ENCODE measurements around the gene SLC23A1. TPM values are rescaled to one million over a fixed set of nuclear protein-coding genes. Genes with fewer than 3 reads are reported as not detected.

SLC23A1 gene
- polyA plus RNA-seq, 1 experiment: not detected

DNA sequence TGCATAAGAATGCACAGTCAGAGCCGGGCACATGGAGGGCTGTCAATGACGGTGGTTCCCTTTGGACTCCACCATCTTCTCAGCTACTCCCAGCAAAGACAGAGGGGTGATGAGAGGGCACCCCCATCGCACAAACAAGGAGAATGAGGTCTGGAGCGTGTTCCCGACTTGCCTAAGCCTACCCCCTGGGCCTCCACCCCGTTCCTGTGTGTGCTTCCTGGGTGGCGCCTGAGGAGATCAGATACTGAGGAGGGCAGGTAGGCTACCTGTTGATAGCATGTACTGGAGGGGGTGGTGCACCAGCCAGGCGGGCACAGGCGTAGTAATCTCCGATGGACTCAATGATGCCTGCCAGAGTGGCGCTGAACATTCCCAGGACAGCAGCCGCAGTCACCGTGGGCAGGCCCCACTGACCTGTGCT lies 4.1 kb downstream of the SLC23A1 start:
- Histone ChIP-seq H3K4me3 (ENCODE audit: low read depth, low read length) (no peak overlapping the region), H3K36me3 (ENCODE audit: control insufficient read depth, insufficient read depth, low read length) (no peaks in the 10 kb centered on the region; the same call in 1 of the 2 replicates), H3K27me3 (ENCODE audit: control insufficient read depth, insufficient read depth, low read length) (no peaks in the 10 kb centered on the region)
- TF ChIP-seq, protein P1, sequence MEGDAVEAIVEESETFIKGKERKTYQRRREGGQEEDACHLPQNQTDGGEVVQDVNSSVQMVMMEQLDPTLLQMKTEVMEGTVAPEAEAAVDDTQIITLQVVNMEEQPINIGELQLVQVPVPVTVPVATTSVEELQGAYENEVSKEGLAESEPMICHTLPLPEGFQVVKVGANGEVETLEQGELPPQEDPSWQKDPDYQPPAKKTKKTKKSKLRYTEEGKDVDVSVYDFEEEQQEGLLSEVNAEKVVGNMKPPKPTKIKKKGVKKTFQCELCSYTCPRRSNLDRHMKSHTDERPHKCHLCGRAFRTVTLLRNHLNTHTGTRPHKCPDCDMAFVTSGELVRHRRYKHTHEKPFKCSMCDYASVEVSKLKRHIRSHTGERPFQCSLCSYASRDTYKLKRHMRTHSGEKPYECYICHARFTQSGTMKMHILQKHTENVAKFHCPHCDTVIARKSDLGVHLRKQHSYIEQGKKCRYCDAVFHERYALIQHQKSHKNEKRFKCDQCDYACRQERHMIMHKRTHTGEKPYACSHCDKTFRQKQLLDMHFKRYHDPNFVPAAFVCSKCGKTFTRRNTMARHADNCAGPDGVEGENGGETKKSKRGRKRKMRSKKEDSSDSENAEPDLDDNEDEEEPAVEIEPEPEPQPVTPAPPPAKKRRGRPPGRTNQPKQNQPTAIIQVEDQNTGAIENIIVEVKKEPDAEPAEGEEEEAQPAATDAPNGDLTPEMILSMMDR (IDR thresholded peaks at IDR 0.05; ENCODE audit: insufficient read depth, low read depth, low read length): no peak
- DNase-seq (ENCODE audit: low read depth): no peak
- POLR2A ChIA-PET: no interaction called here
- CTCF ChIA-PET: no interaction called here

DNA sequence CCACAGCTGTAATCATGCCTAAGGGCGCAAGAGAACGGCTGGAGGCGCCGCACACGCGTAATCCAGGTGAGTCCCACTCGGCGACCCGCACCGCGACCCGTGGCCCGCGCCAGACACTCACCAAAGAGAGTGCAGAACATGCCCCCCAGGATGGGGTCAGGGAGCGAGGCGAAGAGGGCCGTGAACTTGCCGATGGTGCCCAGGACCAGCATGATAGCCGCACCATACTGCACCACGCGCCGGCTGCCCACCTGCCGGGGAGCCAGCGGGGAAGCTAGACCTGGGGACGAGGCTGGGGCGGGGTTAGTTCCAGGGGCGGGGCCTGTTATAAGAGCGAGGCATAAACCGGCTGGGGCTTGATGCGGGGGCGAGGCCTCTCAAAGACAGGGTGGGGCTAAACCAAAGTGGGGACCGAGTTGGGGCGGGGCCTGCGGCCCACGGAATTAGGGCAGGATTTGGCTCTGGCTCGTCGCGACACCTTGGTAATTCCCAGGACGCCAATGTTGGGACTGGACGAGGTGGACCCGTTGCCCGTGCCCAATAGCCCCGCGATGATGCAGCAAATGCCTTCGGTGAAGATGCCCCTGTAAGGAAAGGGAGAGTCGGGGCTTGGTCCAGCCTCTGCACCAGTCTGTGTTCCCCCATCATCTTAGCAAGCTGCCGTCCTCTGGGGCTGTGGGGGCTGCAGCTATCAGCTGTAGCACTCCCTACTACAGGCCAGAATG lies 4.8 kb downstream of the SLC23A1 start:
- H3K27me3 ChIP-seq (ENCODE audit: control insufficient read depth, insufficient read depth, low read length): no peaks in the 10 kb centered on the region
- ChIA-PET POLR2A (no interaction called here), CTCF (no interaction called here)
- no peaks in the 10 kb centered on the region; the same call in none of the 2 replicates for H3K36me3 ChIP-seq (ENCODE audit: control insufficient read depth, insufficient read depth, low read length)
- TF ChIP-seq, protein P1 (IDR thresholded peaks at IDR 0.05; ENCODE audit: insufficient read depth, low read depth, low read length): no peak
- DNase-seq (ENCODE audit: low read depth): no peak
- no peak overlapping the region for H3K4me3 ChIP-seq (ENCODE audit: low read depth, low read length)

DNA sequence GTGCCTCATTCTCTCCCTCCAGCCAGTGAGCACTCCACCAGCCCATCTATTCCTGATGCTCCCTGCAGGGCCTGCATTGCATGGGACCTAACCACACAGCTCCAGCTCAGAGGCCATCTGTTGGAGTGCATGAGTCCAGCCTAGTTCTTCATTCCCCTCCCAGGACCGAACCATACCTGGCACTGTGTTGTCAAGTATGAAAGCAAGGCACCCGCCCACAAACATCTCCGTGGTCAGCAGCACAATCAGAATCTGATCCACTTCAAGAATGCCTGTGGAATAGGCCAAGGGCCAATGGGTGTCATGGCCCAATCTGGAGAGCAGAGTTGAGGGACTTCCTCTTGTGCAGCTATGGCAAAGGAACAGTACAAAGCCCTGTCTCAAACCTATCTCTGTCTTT lies 5.9 kb downstream of the SLC23A1 start:
- H3K27me3 ChIP-seq (ENCODE audit: control insufficient read depth, insufficient read depth, low read length): no peaks in the 10 kb centered on the region
- POLR2A ChIA-PET: no interaction called here
- no peaks in the 10 kb centered on the region; the same call in none of the 2 replicates for H3K36me3 ChIP-seq (ENCODE audit: control insufficient read depth, insufficient read depth, low read length)
- TF ChIP-seq, protein P1 (IDR thresholded peaks at IDR 0.05; ENCODE audit: insufficient read depth, low read depth, low read length): no peak
- no peak overlapping the region for H3K4me3 ChIP-seq (ENCODE audit: low read depth, low read length)
- no peak for DNase-seq (ENCODE audit: low read depth)
- CTCF ChIA-PET: no interaction called here

DNA sequence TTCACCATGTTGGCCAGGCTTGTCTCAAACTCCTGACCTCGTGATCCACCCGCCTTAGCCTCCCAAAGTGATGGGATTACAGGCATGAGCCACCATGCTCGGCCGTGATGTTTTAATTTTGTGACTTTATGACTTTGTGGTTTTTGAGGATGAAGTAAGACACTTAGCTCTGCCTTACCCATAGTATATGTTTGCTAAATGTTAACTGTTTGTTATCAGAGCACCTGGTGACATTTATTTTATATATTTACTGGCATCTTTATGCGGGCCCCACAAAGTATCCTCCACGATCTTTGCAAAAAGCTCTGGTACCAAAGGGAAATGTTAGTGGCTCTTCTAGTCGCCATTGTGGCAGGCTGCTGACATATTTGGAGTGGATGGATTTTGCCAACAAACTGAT lies 6.7 kb downstream of the SLC23A1 start:
- Histone ChIP-seq H3K36me3 (ENCODE audit: control insufficient read depth, insufficient read depth, low read length) (no peaks in the 10 kb centered on the region; the same call in none of the 2 replicates), H3K4me3 (ENCODE audit: low read depth, low read length) (no peak overlapping the region), H3K27me3 (ENCODE audit: control insufficient read depth, insufficient read depth, low read length) (no peaks in the 10 kb centered on the region)
- ChIA-PET CTCF (no interaction called here), POLR2A (interaction anchor here (0.7 kb wide), 1 partner anchor 30 kb away, joined by 3 read pairs; no protein-coding TSS in a partner anchor)
- TF ChIP-seq, protein P1 (IDR thresholded peaks at IDR 0.05; ENCODE audit: insufficient read depth, low read depth, low read length): no peak
- no peak for DNase-seq (ENCODE audit: low read depth)

DNA sequence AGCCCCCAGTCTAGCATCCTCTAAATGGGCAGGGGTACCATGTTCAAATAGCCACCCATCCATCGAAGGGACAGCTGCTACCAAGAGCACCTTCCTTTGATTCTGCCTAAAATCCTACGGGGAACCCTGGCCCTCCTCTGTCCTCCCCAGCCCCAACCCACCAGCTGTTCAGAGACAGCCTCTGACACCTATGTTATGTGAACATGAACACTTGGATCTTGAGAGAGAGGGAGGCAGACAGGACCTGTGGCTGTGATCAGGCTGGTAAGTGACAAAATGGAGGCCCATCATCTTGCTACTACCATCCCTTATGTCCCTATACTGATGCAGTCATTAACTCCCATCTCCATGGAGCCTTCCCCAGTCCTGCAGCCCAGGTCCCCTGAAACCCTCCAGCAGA lies 8.2 kb downstream of the SLC23A1 start:
- Histone ChIP-seq H3K27me3 (ENCODE audit: control insufficient read depth, insufficient read depth, low read length) (no peaks in the 10 kb centered on the region), H3K4me3 (ENCODE audit: low read depth, low read length) (no peak overlapping the region), H3K36me3 (ENCODE audit: control insufficient read depth, insufficient read depth, low read length) (no peaks in the 10 kb centered on the region; the same call in none of the 2 replicates)
- POLR2A ChIA-PET: no interaction called here
- CTCF ChIA-PET: interaction anchor here (1.0 kb wide), 1 partner anchor 14 kb away, joined by 3 read pairs; no protein-coding TSS in a partner anchor
- DNase-seq (ENCODE audit: low read depth): no peak
- TF ChIP-seq, protein P1 (IDR thresholded peaks at IDR 0.05; ENCODE audit: insufficient read depth, low read depth, low read length): no peak

Measured in BJ (cell line).